Measurements from ENCODE around the gene CNTN1.

Gene CNTN1

DNA sequence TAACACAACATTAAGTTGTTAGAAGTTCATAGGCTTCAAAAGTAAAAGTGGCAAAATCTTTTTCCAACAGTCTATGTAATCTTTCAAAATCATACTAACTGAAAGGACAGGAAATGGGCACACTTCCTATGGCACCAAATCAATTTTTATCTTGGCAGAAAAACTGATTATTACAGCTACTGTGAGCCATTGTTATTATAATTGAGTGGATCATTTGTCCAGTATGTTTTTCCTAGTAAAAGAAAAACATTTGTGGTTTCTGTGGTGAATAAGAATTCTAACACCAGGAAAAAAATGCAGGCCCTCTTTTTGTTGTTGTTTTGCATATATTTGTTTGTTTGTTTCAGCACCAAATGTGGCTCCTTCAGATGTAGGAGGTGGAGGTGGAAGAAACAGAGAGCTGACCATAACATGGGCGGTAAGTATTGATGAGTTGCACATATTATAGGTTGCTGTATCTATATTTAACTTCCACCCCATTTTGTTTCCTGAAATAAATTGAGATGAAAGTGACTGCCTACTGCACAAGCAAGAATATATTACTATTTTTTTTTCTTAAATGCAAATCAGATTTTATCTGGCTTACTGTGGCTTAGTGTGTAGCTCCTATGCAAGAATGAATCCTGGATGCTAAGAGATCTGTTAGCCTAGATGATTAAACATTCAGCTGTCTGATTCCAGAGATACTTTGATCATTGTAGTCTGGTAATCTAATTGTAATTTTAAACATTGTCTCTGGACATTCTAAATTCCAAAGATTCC lies 321.8 kb downstream of the CNTN1 start:
- no peaks in the 10 kb centered on the region for H3K4me1 Mint-ChIP-seq (ENCODE audit: low read depth)
- H3K27ac Mint-ChIP-seq = no peak overlapping the region
- no peaks in the 10 kb centered on the region for H3K36me3 Mint-ChIP-seq
- no peaks in the 10 kb centered on the region for H3K27me3 Mint-ChIP-seq
- no peak overlapping the region for H3K4me3 Mint-ChIP-seq
- peaks cover 6% of the 10 kb centered on the region for H3K9me3 Mint-ChIP-seq (ENCODE audit: low read depth)

DNA sequence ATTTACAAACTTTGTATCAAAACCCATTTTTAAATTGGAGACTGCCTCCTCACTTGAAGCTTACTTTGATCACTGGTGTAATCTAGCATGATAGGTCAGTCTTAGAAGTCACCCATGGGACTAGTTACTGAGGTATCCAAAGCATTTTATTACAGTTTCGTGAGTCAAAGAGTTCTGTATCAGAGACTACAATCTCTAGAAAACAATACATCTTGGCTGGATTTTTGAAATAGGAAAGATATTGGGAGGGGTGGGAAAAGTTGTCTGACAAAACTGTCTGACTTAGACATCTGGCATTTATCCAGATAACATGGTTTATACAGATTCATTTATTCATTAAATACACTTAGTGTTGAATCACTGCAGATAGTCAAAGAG lies 322.4 kb downstream of the CNTN1 start:
- Mint-ChIP-seq H3K27me3 (no peaks in the 10 kb centered on the region), H3K9me3 (ENCODE audit: low read depth) (peaks cover 6% of the 10 kb centered on the region), H3K4me1 (ENCODE audit: low read depth) (no peaks in the 10 kb centered on the region), H3K36me3 (no peaks in the 10 kb centered on the region), H3K4me3 (no peak overlapping the region), H3K27ac (no peak overlapping the region)

DNA sequence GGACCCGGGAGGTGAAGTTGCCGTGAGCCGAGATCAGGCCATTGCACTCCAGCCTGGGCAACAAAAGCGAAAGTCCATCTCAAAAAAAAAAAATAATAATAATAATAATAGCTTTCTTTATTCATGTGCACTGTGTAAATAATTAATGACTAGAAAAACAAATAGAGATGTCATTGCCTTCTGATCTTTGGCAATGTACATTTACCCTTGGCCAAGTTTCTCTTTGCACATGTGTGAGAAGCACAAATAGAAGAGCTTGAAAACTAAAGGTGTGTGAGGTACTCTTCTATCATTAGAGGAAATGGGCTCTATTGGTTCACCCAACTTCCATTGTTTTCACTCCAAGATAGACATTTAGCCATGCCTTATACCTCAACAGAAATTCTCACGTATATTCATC lies 325.8 kb downstream of the CNTN1 start:
- Mint-ChIP-seq H3K4me3 (no peak overlapping the region), H3K27me3 (no peaks in the 10 kb centered on the region), H3K9me3 (ENCODE audit: low read depth) (no peaks in the 10 kb centered on the region), H3K27ac (no peak overlapping the region), H3K36me3 (no peaks in the 10 kb centered on the region), H3K4me1 (ENCODE audit: low read depth) (no peaks in the 10 kb centered on the region)

DNA sequence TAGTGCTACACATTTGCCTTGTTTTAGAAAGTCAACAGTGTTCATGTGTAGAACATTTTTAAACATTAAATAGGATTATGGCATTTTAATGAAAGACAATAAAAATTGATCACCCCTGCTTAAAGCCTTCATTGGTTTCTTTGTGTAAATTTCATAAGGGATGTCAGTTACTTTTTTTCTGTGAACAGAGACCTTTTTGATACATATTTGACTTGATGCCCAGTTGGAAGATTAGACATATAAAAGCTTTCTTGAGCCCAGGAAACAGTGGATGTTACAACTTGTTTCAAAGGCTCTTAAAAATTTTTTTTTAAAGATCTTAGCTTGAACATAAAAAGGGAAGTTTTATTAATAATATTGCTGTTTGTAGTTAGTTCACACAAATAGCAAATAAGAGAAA lies 327.2 kb downstream of the CNTN1 start:
- Mint-ChIP-seq H3K27ac (no peak overlapping the region), H3K36me3 (no peaks in the 10 kb centered on the region)

DNA sequence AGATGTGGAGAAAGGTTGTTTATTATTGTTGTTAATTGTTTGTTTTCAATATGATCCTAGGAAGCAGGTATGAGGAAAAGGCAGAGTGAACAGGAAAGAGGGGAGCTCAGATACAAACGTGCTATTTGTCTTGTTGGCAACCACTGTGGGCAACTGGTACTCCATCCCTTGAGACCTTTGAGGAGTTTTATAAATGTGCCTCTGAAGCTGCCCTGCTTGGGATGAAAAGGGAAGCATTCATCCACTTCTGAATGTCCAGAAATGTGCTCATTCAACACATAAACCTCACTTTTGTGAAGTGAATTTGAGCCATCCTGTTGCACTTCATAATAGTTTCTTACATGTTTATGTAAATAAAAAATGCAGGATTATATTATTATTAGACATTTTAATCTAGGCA lies 331.6 kb downstream of the CNTN1 start:
- no peak overlapping the region for H3K4me3 Mint-ChIP-seq
- peaks cover 3% of the 10 kb centered on the region for H3K9me3 Mint-ChIP-seq (ENCODE audit: low read depth)
- no peaks in the 10 kb centered on the region for H3K4me1 Mint-ChIP-seq (ENCODE audit: low read depth)
- no peaks in the 10 kb centered on the region for H3K36me3 Mint-ChIP-seq
- no peaks in the 10 kb centered on the region for H3K27me3 Mint-ChIP-seq
- no peak overlapping the region for H3K27ac Mint-ChIP-seq

More for the DNA sequence above, 327.2 kb downstream of the CNTN1 start:
- Mint-ChIP-seq H3K9me3 (ENCODE audit: low read depth) (no peaks in the 10 kb centered on the region), H3K27me3 (no peaks in the 10 kb centered on the region), H3K4me1 (ENCODE audit: low read depth) (no peaks in the 10 kb centered on the region), H3K4me3 (no peak overlapping the region)

DNA sequence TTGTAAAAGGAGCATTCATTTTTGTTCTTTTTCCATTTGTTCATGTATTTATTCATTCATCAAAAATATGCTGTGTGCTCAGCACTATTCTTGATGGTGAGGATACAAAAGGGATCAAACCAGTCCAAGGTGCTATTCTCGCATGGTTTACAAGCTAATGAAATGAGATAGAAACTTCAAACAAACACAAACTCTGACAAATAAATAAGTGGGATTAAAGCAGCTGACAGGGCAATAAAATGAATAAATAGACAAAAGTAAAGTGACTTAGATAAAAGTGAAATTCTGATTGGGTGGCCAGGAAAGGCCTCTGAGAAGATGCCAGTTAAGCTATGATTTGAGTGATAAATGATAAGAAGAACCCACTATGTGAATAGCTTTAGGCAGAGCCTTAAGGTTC lies 333.9 kb downstream of the CNTN1 start:
- Mint-ChIP-seq H3K36me3 (no peaks in the 10 kb centered on the region), H3K4me3 (no peak overlapping the region), H3K27ac (no peak overlapping the region), H3K27me3 (no peaks in the 10 kb centered on the region), H3K4me1 (ENCODE audit: low read depth) (no peaks in the 10 kb centered on the region), H3K9me3 (ENCODE audit: low read depth) (peaks cover 3% of the 10 kb centered on the region)

DNA sequence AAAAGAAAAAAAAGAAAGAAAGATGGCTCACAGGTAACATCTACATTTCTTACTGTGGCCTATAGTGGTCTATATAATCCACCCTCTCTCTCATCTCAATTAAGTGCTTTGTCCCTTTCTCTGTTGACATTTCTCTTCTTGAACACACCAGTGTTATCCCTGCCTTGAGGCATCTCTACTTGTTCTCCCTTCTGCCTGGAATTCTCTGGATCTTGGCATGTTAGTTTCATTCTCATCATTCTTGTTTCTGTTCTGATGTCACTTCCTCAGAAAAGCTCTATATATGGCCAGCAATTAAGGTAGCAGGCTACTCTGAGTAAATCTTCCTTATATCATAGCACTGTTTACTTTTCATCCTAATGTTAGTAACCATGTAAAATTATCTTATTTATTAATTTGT lies 340.1 kb downstream of the CNTN1 start:
- Mint-ChIP-seq H3K4me3 (no peak overlapping the region), H3K9me3 (ENCODE audit: low read depth) (no peaks in the 10 kb centered on the region), H3K27ac (no peak overlapping the region), H3K27me3 (no peaks in the 10 kb centered on the region), H3K36me3 (no peaks in the 10 kb centered on the region), H3K4me1 (ENCODE audit: low read depth) (no peaks in the 10 kb centered on the region)

DNA sequence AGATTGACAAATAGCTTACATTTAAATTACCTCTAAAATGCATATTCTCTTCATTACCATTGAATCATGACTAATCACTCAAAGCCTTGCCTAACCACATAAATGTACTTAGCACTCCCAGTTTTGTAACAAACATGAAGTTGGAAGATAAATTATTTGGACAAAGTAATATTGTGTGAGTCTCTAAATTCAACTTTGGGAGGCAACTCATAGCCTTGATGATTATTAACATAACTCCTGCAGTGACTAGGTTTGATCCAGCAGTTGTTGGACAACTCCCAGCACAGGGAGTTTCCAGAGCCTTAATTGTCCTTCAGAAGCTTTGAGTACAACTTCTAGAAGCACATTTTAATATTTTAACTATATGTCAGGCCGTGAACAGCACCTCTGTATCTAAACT lies 342.4 kb downstream of the CNTN1 start:
- H3K27ac Mint-ChIP-seq = no peak overlapping the region
- H3K36me3 Mint-ChIP-seq = no peaks in the 10 kb centered on the region
- H3K4me1 Mint-ChIP-seq (ENCODE audit: low read depth) = no peaks in the 10 kb centered on the region
- no peaks in the 10 kb centered on the region for H3K27me3 Mint-ChIP-seq
- H3K4me3 Mint-ChIP-seq = no peak overlapping the region
- H3K9me3 Mint-ChIP-seq (ENCODE audit: low read depth) = no peaks in the 10 kb centered on the region

DNA sequence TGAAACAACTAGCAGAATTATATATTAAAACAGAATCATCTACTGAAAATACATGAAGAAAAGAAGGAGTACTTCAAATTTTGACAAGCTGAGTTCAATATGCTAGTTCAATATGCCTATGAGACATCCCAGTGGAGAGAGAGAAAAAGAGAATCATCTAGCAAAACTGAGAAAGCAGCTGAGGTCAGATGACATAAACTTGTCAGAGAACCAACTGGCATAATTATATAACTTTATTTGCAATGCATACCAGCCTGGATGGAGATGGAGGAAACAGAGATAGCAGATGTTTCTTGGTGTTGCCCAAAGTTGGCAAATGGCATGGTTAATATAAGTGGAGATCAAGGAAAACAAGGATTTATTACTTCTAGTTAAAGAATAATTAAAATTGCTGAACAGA lies 347.2 kb downstream of the CNTN1 start:
- H3K4me3 Mint-ChIP-seq = no peak overlapping the region
- H3K9me3 Mint-ChIP-seq (ENCODE audit: low read depth) = no peaks in the 10 kb centered on the region
- H3K27ac Mint-ChIP-seq = no peak overlapping the region
- H3K27me3 Mint-ChIP-seq = no peaks in the 10 kb centered on the region
- no peaks in the 10 kb centered on the region for H3K36me3 Mint-ChIP-seq
- no peaks in the 10 kb centered on the region for H3K4me1 Mint-ChIP-seq (ENCODE audit: low read depth)

DNA sequence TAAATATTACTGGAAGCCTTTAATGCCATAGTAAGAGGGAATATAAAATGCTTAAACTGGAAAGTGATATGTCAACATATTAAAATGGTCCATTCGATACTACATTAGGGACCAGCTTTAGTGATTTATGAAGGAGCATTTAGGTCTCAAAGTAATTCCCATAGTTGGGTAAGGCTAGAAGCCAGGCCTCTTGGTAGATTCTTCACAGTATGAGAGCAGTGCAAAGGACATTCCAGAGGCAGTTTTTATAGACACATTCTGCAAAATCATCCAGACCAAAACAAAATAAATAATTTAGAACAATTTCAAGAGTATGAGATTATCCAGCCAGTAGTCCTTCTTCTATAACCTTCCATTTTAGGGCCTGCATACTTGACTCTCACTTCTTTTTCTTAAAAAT lies 353.3 kb downstream of the CNTN1 start:
- Mint-ChIP-seq H3K4me1 (ENCODE audit: low read depth) (no peaks in the 10 kb centered on the region), H3K4me3 (no peak overlapping the region), H3K27ac (no peak overlapping the region), H3K9me3 (ENCODE audit: low read depth) (no peaks in the 10 kb centered on the region), H3K36me3 (no peaks in the 10 kb centered on the region), H3K27me3 (no peaks in the 10 kb centered on the region)

DNA sequence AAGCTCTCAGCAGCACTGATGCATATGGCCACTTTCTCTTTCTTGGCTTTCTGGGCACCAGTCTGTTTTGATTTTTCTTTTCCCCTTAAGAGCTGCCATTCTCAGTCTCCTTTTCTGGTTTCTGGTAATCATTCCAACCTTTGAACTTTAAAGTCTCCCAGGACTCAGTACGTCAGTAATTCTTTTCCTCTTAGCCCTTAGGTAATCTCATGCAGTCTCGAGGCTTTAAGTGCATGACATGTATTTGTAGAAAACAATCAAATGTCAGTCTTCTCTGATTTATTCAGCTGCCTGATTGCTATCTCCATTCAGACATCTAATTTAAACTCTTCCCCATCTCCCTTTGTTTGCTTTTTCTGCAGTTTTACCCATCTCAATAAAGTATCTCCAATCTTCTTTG lies 356.8 kb downstream of the CNTN1 start:
- Mint-ChIP-seq H3K27me3 (no peaks in the 10 kb centered on the region), H3K9me3 (ENCODE audit: low read depth) (no peaks in the 10 kb centered on the region), H3K4me1 (ENCODE audit: low read depth) (no peaks in the 10 kb centered on the region), H3K27ac (no peak overlapping the region), H3K4me3 (no peak overlapping the region), H3K36me3 (no peaks in the 10 kb centered on the region)

DNA sequence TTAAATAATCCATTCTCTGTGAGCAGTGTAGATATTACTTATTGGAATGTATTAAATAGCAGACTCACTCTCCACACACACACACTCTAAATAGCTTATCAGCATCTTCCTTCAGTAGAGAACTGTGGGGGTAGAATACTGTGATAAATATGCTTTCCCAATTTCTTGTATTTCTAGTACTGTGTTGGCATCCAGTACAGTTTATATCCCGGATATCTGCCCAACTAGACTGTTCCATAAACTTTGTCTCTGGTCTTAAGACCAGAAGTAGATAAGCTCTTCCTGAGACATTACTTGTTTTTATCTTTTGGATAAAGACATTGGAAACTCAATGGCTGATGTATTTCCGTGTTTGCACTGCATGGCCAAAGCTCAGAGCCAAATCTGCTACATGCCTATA lies 359.7 kb downstream of the CNTN1 start:
- Mint-ChIP-seq H3K36me3 (no peaks in the 10 kb centered on the region), H3K9me3 (ENCODE audit: low read depth) (no peaks in the 10 kb centered on the region), H3K4me3 (no peak overlapping the region), H3K4me1 (ENCODE audit: low read depth) (no peaks in the 10 kb centered on the region), H3K27me3 (no peaks in the 10 kb centered on the region), H3K27ac (no peak overlapping the region)

DNA sequence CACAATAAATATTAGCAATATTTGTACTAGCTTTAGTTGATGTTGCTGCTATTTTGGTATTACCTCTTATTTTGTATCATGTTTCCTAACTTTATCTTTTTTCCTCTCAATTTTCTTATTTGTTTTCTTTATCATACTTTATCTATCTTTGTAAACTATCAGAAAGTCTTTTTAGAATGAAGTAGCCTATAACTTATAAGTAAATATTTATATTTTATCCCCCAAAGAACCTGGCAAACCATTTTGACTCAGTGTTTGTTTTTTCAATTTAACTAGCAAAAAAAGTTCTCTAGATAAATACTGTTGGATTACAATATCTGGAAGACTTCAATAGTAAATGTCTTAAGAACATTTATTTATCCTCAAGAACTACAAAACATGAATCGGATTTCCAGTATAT lies 360.2 kb downstream of the CNTN1 start:
- Mint-ChIP-seq H3K27ac (no peak overlapping the region), H3K36me3 (no peaks in the 10 kb centered on the region), H3K4me1 (ENCODE audit: low read depth) (no peaks in the 10 kb centered on the region), H3K4me3 (no peak overlapping the region), H3K9me3 (ENCODE audit: low read depth) (no peaks in the 10 kb centered on the region), H3K27me3 (no peaks in the 10 kb centered on the region)

DNA sequence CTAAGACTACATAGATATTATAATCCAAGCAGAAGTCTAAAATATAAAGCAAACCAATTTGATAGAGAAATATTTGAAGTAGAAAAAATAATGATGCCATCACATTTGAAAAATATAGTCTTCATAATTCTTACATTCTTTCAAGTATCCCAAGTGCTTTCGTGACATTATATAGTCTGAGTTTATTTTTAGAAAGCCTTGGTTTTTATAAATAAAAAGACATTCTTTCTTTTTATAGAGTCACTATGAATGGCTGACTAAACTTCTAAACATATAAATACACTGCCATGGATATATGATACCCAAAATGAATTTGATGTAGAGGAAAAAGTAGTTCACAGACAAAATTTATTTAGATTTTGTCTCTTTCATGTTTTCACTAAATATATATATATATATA lies 360.8 kb downstream of the CNTN1 start:
- no peak overlapping the region for H3K27ac Mint-ChIP-seq
- no peaks in the 10 kb centered on the region for H3K9me3 Mint-ChIP-seq (ENCODE audit: low read depth)
- no peak overlapping the region for H3K4me3 Mint-ChIP-seq
- H3K4me1 Mint-ChIP-seq (ENCODE audit: low read depth) = no peaks in the 10 kb centered on the region
- H3K36me3 Mint-ChIP-seq = no peaks in the 10 kb centered on the region
- no peaks in the 10 kb centered on the region for H3K27me3 Mint-ChIP-seq

DNA sequence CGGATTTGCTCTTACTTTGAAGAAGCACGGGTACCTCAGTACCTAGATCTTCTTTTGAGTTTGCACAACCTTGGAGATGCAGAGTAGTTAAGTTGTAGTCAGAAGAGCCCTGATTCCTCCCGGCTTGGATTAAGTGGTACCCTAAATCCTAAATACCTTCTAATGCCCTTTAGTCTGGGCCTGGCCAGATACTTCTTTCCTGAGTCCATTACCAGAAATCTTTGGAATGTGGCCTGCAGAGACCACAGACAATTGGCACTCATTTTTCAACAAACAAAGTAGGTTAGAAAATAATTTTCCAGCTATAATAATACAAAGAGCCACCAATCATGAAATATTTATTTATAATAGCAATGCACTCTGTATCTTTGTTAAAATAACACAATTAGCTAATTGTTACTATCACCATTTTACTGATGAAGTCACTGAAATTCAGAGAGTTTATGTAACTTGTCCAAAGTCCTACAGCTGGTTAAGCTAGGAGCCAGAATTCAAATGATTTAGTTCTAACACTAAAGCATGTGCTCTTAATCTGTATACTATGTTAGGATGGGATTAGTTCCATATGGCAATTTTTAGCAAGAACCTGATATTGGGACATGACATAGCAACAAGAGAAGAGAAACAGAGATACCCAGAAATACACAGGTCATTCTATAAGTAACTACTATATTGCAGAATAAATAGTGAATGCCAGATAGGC lies 363.8 kb downstream of the CNTN1 start:
- Mint-ChIP-seq H3K9me3 (ENCODE audit: low read depth) (no peaks in the 10 kb centered on the region), H3K27ac (no peak overlapping the region), H3K27me3 (no peaks in the 10 kb centered on the region), H3K4me3 (no peak overlapping the region), H3K4me1 (ENCODE audit: low read depth) (no peaks in the 10 kb centered on the region), H3K36me3 (no peaks in the 10 kb centered on the region)

DNA sequence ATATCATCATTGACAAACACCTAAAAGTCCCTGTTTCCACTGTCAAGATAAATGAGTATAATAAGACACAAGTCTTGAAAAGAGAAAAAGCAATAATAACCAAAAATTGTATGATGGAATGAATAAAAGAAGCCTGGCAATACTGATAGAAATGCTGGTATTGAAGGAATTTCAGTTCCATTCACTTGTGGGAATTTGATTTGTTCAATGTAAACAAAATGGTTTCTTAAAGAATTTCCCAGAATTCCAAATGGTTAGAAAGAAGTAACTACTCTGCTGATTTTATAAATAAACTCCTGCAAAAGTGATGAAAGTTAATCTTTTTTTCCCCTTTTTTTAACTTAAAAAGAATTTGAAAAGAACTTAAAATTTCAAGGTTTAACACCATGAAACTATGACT lies 366.0 kb downstream of the CNTN1 start:
- Mint-ChIP-seq H3K36me3 (no peaks in the 10 kb centered on the region), H3K27ac (no peak overlapping the region), H3K4me3 (no peak overlapping the region), H3K4me1 (ENCODE audit: low read depth) (no peaks in the 10 kb centered on the region), H3K27me3 (no peaks in the 10 kb centered on the region), H3K9me3 (ENCODE audit: low read depth) (no peaks in the 10 kb centered on the region)
